GM19328 (cell line): ENCODE results near the gene RAB42.

Source experiments
- ATAC-seq: cut with Tn5 transposase; IDR thresholded peaks from one replicate; pipeline ENCODE4 v1.9.1; 2021; ENCODE audit warnings: mild to moderate bottlenecking, moderate library complexity; ENCODE audit not compliant: unreplicated experiment

Gene RAB42

GRCh38 chr1:28644494-28644893 is 52.4 kb downstream of the RAB42 start:
- ATAC-seq: no peak
